ENCODE results near the gene JMY. TPM values are rescaled to one million over a fixed set of nuclear protein-coding genes. Genes with fewer than 3 reads are reported as not detected.

JMY gene
- total RNA-seq, 4 donors from 2014 or later = 5.8 to 15.8 (median 8.9) TPM

DNA sequence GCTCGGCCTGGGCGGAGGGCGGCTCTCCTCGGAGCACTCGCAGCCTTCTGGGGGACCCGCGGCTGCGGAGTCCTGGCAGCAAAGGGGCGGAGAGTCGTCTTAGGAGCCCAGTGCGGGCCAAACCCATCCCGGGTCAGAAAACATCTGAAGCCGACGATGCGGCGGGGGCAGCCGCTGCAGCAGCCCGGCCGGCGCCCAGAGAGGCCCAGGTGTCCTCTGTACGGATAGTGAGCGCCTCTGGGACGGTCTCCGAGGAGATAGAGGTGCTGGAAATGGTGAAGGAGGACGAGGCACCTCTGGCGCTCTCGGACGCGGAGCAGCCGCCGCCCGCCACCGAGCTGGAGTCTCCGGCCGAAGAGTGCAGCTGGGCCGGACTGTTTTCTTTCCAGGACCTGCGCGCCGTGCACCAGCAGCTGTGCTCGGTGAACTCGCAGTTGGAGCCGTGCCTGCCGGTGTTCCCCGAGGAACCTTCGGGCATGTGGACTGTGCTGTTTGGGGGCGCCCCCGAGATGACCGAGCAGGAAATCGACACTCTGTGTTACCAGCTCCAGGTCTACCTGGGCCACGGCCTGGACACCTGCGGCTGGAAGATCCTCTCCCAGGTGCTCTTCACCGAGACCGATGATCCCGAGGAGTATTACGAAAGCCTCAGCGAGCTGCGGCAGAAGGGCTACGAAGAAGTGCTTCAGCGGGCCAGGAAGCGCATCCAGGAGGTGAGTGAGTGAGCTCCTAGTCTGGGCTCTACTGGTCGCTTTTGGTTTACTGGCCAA, 1.2 kb downstream of the JMY start:
- Histone ChIP-seq H3K4me1 (peaks cover 0 to 57% (median 12%) of the 10 kb centered on the region in 3 donors), H3K36me3 (no peaks in the 10 kb centered on the region), H3K4me3 (peak overlapping the region; percentile 85 to 95 (median 89)), H3K27me3 (no peaks in the 10 kb centered on the region), H3K9me3 (no peaks in the 10 kb centered on the region), H3K27ac (peak overlapping the region; percentile 94 to 96 (median 95))
- WGBS, 2 donors = 0 to 1% methylated on average over 9 to 17 of the region's 61 CpGs
- TF ChIP-seq, protein P1, sequence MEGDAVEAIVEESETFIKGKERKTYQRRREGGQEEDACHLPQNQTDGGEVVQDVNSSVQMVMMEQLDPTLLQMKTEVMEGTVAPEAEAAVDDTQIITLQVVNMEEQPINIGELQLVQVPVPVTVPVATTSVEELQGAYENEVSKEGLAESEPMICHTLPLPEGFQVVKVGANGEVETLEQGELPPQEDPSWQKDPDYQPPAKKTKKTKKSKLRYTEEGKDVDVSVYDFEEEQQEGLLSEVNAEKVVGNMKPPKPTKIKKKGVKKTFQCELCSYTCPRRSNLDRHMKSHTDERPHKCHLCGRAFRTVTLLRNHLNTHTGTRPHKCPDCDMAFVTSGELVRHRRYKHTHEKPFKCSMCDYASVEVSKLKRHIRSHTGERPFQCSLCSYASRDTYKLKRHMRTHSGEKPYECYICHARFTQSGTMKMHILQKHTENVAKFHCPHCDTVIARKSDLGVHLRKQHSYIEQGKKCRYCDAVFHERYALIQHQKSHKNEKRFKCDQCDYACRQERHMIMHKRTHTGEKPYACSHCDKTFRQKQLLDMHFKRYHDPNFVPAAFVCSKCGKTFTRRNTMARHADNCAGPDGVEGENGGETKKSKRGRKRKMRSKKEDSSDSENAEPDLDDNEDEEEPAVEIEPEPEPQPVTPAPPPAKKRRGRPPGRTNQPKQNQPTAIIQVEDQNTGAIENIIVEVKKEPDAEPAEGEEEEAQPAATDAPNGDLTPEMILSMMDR (IDR thresholded peaks at IDR 0.05) = no peak
- TF ChIP-seq POLR2A (IDR thresholded peaks at IDR 0.05) = peak in 1 of 4 donors; percentile 12
- DNase-seq = no peak
- intact Hi-C loops (cut with DNase I) = no loop called here

GRCh38 chr5:79237740-79238560, 2.0 kb downstream of the JMY start:
- TF ChIP-seq, protein P1 (IDR thresholded peaks at IDR 0.05) = no peak
- TF ChIP-seq POLR2A (IDR thresholded peaks at IDR 0.05) = no peak
- DNase-seq = no peak
- Histone ChIP-seq H3K27ac (peak overlapping the region; percentile 94 to 96 (median 95)), H3K36me3 (no peaks in the 10 kb centered on the region), H3K9me3 (no peaks in the 10 kb centered on the region), H3K4me3 (peak overlapping the region; percentile 85 to 95 (median 89)), H3K4me1 (peaks cover 0 to 65% (median 15%) of the 10 kb centered on the region in 3 donors), H3K27me3 (no peaks in the 10 kb centered on the region)
- WGBS, 2 donors = 14% methylated on average over 9 to 14 of the region's 14 CpGs
- intact Hi-C loops (cut with DNase I) = no loop called here

GRCh38 chr5:79240561-79240960, 4.6 kb downstream of the JMY start:
- Histone ChIP-seq H3K27me3 (no peaks in the 10 kb centered on the region), H3K27ac (no peak overlapping the region), H3K9me3 (no peaks in the 10 kb centered on the region), H3K36me3 (no peaks in the 10 kb centered on the region), H3K4me3 (peak overlapping the region in 1 of 4 donors; percentile 3), H3K4me1 (peaks cover 0 to 69% (median 15%) of the 10 kb centered on the region in 3 donors)
- intact Hi-C loops (cut with DNase I) = no loop called here
- TF ChIP-seq POLR2A (IDR thresholded peaks at IDR 0.05) = no peak
- TF ChIP-seq, protein P1 (IDR thresholded peaks at IDR 0.05) = no peak
- no peak for DNase-seq
- 100% methylated on average over 2 of the region's 2 CpGs; no CpG with 5 or more reads in 1 of the 2 donors for WGBS, 2 donors

GRCh38 chr5:79241535-79241979, 5.6 kb downstream of the JMY start:
- Histone ChIP-seq H3K4me1 (peaks cover 0 to 71% (median 15%) of the 10 kb centered on the region in 3 donors), H3K4me3 (no peak overlapping the region)

More at GRCh38 chr5:79241535-79241979, 5.6 kb downstream of the JMY start:
- intact Hi-C loops (cut with DNase I) = no loop called here
- H3K9me3 ChIP-seq = no peaks in the 10 kb centered on the region
- no peak overlapping the region for H3K27ac ChIP-seq
- H3K27me3 ChIP-seq = no peaks in the 10 kb centered on the region
- 56 to 63% methylated on average over 4 of the region's 4 CpGs for WGBS, 2 donors
- DNase-seq = no peak
- no peaks in the 10 kb centered on the region for H3K36me3 ChIP-seq
- TF ChIP-seq, protein P1 (IDR thresholded peaks at IDR 0.05) = no peak
- no peak for TF ChIP-seq POLR2A (IDR thresholded peaks at IDR 0.05)

All from esophagus squamous epithelium (tissue), 5 donors.